ENCODE measurements around the gene SPATA7.

GRCh38 chr14:88369496-88369895, 16.0 kb upstream of the SPATA7 start:
- TF ChIP-seq CTCF (IDR thresholded peaks at IDR 0.05), result no peak
- TF ChIP-seq POLR2A (IDR thresholded peaks at IDR 0.05), result no peak

All from adrenal gland (tissue), 5 donors.